ENCODE results near the gene RASGRF2. TPM values are rescaled to one million over a fixed set of nuclear protein-coding genes. Genes with fewer than 3 reads are reported as not detected.

RASGRF2 gene
- total and polyA plus RNA-seq, 2 of the 8 experiments (the other 6 are each of a cell fraction or from before 2014, with no cell fraction given): 2.6 to 29.5 TPM

DNA sequence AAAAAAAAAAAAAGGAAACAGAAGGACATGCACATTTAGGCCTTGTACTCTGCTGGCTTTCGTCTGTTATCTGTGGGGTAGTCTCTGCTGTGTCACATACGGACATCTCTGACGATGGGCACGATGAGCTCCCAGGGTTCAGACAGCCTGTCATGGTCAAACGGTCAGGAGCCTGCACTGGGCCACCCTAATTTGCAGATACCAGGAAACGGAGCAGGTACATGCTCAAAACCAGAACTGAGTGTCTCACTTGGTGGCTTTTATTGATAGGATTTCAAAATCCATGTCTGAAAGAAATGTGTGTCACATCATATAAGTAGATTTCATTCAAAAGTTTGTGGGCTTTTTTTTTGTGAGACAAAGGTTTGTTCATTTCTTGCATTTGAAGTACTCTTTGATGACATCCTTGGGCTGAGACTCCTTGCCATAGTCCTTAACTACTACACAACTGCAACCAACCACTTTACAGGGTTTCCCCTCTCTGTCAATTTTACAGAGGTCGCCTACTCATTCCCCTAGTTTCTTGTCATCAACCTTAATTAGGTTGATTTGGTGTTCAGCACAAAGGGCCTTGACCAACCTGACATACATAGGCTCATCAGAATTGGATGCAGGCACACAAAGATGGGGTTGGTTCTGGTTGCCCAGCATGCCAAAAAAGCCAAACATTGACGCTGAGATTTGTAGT is 281.9 kb downstream of the RASGRF2 start:
- Histone ChIP-seq H2BK15ac (ENCODE audit: low read length) (no peak overlapping the region), H3K18ac (ENCODE audit: extremely low read depth, low read length) (no peak overlapping the region), H3K23me2 (ENCODE audit: low read depth, low read length) (no peaks in the 10 kb centered on the region), H3K27ac (ENCODE audit: low read depth, low read length) (no peak overlapping the region), H4K8ac (ENCODE audit: extremely low read depth, insufficient read depth, low read length) (no peak overlapping the region), H3K9ac (replicated peaks in 1 of 4; ENCODE audit: extremely low read depth in 1 of 4, low read depth in 3 of 4, low read length in 3 of 4) (no peak overlapping the region), H3K4me2 (ENCODE audit: insufficient read depth in 1 of 2, low read depth in 2 of 2, low read length in 2 of 2) (no peak overlapping the region), H3K79me1 (ENCODE audit: low read depth, low read length) (peaks cover 4% of the 10 kb centered on the region), H3K27me3 (replicated peaks in 1 of 4; ENCODE audit: control insufficient read depth in 3 of 4, extremely low read depth in 1 of 4, insufficient read depth in 3 of 4, low read length in 3 of 4) (no peaks in the 10 kb centered on the region), H4K91ac (replicated peaks; ENCODE audit: insufficient read length, low read length) (no peak overlapping the region), H3K4me1 (replicated peaks in 1 of 4; ENCODE audit: control insufficient read depth in 3 of 4, insufficient read depth in 4 of 4, low read length in 3 of 4) (peaks cover 0 to 5% (median 2%) of the 10 kb centered on the region in 4 experiments; a peak in 2 of 7 replicates), H3K56ac (replicated peaks; ENCODE audit: insufficient read length, low read depth, low read length) (no peak overlapping the region), H3K79me2 (ENCODE audit: control insufficient read depth in 1 of 2, insufficient read depth in 2 of 2, low read length in 2 of 2) (no peaks in the 10 kb centered on the region), H4K20me1 (replicated peaks in 1 of 2; ENCODE audit: control insufficient read depth in 1 of 2, insufficient read depth in 2 of 2, low read length in 2 of 2) (peaks cover 2 to 3% of the 10 kb centered on the region in 2 experiments), H3K23ac (ENCODE audit: insufficient read length) (no peak overlapping the region), H2BK5ac (ENCODE audit: low read depth, low read length) (no peak overlapping the region), H4K5ac (ENCODE audit: insufficient read length, low read depth, low read length) (no peak overlapping the region), H3K36me3 (ENCODE audit: control insufficient read depth in 2 of 4, insufficient read depth in 4 of 4, low read length in 3 of 4) (0 out of 8 replicates have a peak, but pooled peaks cover 0 to 4% (median 0%) of the 10 kb centered on the region in 4 experiments), H2AFZ (ENCODE audit: low read length) (no peak overlapping the region), H2BK120ac (replicated peaks; ENCODE audit: low read depth, low read length) (no peak overlapping the region), H2BK12ac (ENCODE audit: low read depth, low read length) (no peak overlapping the region), H3K4ac (replicated peaks; ENCODE audit: insufficient read length, low read depth, low read length) (no peak overlapping the region), H2BK20ac (ENCODE audit: low read length) (no peak overlapping the region), H3K14ac (ENCODE audit: insufficient read length) (no peak overlapping the region), H3K9me3 (ENCODE audit: insufficient read depth in 2 of 2, low read depth in 1 of 2, low read length in 1 of 2) (no peaks in the 10 kb centered on the region), H3K4me3 (ENCODE audit: extremely low read depth in 1 of 4, insufficient read depth in 2 of 4, low read depth in 3 of 4, low read length in 4 of 4) (no peak overlapping the region), H2AK5ac (ENCODE audit: low read depth, low read length) (no peak overlapping the region)
- no peak for FAIRE-seq
- no peak for DNase-seq (ENCODE audit: low read depth in 1 of 2, low spot score in 2 of 2)
- POLR2A ChIA-PET (ENCODE audit: partially characterized antibody): interaction anchor here (1.2 to 1.7 kb wide), 2 partner anchors 16 to 60 kb away, joined by 3 to 4 read pairs; no protein-coding TSS in a partner anchor
- WGBS, 2 experiments (ENCODE audit: extremely low coverage in 1 of 2, insufficient coverage in 1 of 2, insufficient read length in 1 of 2, insufficient replicate concordance in 2 of 2, low coverage in 1 of 2, low lambda C conversion rate in 2 of 2, missing lambda C conversion rate in 1 of 2): 82% methylated on average over 8 of the region's 8 CpGs; no CpG with 5 or more reads in 1 of the 2 experiments
- CTCF ChIA-PET (ENCODE audit: partially characterized antibody): interaction anchor here (1.5 kb wide), 1 partner anchor 29 kb away, joined by 5 read pairs; no protein-coding TSS in a partner anchor
- TF ChIP-seq RFX5 (IDR thresholded peaks at IDR 0.05; ENCODE audit: borderline replicate concordance, low read depth, low read length): no peak
- TF ChIP-seq TAF7 (optimal IDR thresholded peaks at IDR 0.05; ENCODE audit: borderline replicate concordance, low read depth, low read length): no peak
- no peak for TF ChIP-seq CTBP2 (IDR thresholded peaks at IDR 0.05; ENCODE audit: borderline replicate concordance, insufficient read depth, insufficient read length, low read length)
- TF ChIP-seq, protein P1, sequence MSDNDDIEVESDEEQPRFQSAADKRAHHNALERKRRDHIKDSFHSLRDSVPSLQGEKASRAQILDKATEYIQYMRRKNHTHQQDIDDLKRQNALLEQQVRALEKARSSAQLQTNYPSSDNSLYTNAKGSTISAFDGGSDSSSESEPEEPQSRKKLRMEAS (IDR thresholded peaks at IDR 0.05): no peak
- no peak for TF ChIP-seq SUZ12 (IDR thresholded peaks at IDR 0.05; ENCODE audit: low read length)
- TF ChIP-seq, protein P2, sequence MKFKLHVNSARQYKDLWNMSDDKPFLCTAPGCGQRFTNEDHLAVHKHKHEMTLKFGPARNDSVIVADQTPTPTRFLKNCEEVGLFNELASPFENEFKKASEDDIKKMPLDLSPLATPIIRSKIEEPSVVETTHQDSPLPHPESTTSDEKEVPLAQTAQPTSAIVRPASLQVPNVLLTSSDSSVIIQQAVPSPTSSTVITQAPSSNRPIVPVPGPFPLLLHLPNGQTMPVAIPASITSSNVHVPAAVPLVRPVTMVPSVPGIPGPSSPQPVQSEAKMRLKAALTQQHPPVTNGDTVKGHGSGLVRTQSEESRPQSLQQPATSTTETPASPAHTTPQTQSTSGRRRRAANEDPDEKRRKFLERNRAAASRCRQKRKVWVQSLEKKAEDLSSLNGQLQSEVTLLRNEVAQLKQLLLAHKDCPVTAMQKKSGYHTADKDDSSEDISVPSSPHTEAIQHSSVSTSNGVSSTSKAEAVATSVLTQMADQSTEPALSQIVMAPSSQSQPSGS (IDR thresholded peaks at IDR 0.05; ENCODE audit: low read length): no peak
- TF ChIP-seq, protein P3, sequence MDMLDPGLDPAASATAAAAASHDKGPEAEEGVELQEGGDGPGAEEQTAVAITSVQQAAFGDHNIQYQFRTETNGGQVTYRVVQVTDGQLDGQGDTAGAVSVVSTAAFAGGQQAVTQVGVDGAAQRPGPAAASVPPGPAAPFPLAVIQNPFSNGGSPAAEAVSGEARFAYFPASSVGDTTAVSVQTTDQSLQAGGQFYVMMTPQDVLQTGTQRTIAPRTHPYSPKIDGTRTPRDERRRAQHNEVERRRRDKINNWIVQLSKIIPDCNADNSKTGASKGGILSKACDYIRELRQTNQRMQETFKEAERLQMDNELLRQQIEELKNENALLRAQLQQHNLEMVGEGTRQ (IDR thresholded peaks at IDR 0.05; ENCODE audit: low read length): no peak
- TF ChIP-seq KDM1A (IDR thresholded peaks at IDR 0.05; ENCODE audit: borderline replicate concordance, low read length): no peak
- no peak for TF ChIP-seq CBX8 (IDR thresholded peaks at IDR 0.05; ENCODE audit: borderline replicate concordance, low read depth, low read length)

Data from H1 (cell line).